ENCODE data around the gene TBX2.

The TBX2 gene

GRCh38 chr17:61450641-61451537 lies 51.2 kb downstream of the TBX2 start:
- Histone ChIP-seq H3K9me2 (replicated peaks; ENCODE audit: low read depth, low read length) (no peaks in the 10 kb centered on the region), H3F3A (ENCODE audit: low read depth) (no peaks in the 10 kb centered on the region), H3K4me1 (ENCODE audit: insufficient read depth, low read length, poor library complexity, severe bottlenecking) (no peaks in the 10 kb centered on the region), H2AFZ (ENCODE audit: low read length) (no peak overlapping the region), H3K79me2 (ENCODE audit: insufficient read depth, low read length) (no peaks in the 10 kb centered on the region), H3K9me3 (ENCODE audit: insufficient read depth, low read depth, low read length) (no peaks in the 10 kb centered on the region), H3K27me3 (ENCODE audit: insufficient read depth, low read length, poor library complexity, severe bottlenecking) (no peaks in the 10 kb centered on the region), H4K20me1 (ENCODE audit: insufficient read depth, low read length, poor library complexity, severe bottlenecking) (no peaks in the 10 kb centered on the region), H3K9ac (ENCODE audit: low read depth, low read length, poor library complexity, severe bottlenecking) (no peak overlapping the region), H3K4me3 (ENCODE audit: low read length, poor library complexity, severe bottlenecking) (no peak overlapping the region), H3K36me3 (ENCODE audit: insufficient read depth, low read length) (no peaks in the 10 kb centered on the region), H3K4me2 (ENCODE audit: low read depth, low read length, poor library complexity, severe bottlenecking) (no peak overlapping the region)
- TF ChIP-seq EZH2phosphoT487 (IDR thresholded peaks at IDR 0.05; ENCODE audit: borderline replicate concordance): no peak
- TF ChIP-seq CTCF (conservative IDR thresholded peaks at IDR 0.05; ENCODE audit: low read length): no peak

GRCh38 chr17:61451538-61452300 lies 52.1 kb downstream of the TBX2 start:
- H3F3A ChIP-seq (ENCODE audit: low read depth): no peaks in the 10 kb centered on the region
- H3K4me1 ChIP-seq (ENCODE audit: insufficient read depth, low read length, poor library complexity, severe bottlenecking): no peaks in the 10 kb centered on the region
- no peak overlapping the region for H2AFZ ChIP-seq (ENCODE audit: low read length)
- H3K4me3 ChIP-seq (ENCODE audit: low read length, poor library complexity, severe bottlenecking): no peak overlapping the region
- no peak overlapping the region for H3K9ac ChIP-seq (ENCODE audit: low read depth, low read length, poor library complexity, severe bottlenecking)
- H3K36me3 ChIP-seq (ENCODE audit: insufficient read depth, low read length): no peaks in the 10 kb centered on the region
- H3K4me2 ChIP-seq (ENCODE audit: low read depth, low read length, poor library complexity, severe bottlenecking): no peak overlapping the region
- H3K9me3 ChIP-seq (ENCODE audit: insufficient read depth, low read depth, low read length): no peaks in the 10 kb centered on the region
- no peaks in the 10 kb centered on the region for H3K9me2 ChIP-seq (replicated peaks; ENCODE audit: low read depth, low read length)
- no peaks in the 10 kb centered on the region for H3K79me2 ChIP-seq (ENCODE audit: insufficient read depth, low read length)
- H4K20me1 ChIP-seq (ENCODE audit: insufficient read depth, low read length, poor library complexity, severe bottlenecking): no peaks in the 10 kb centered on the region
- TF ChIP-seq CTCF (conservative IDR thresholded peaks at IDR 0.05; ENCODE audit: low read length): no peak
- TF ChIP-seq EZH2phosphoT487 (IDR thresholded peaks at IDR 0.05; ENCODE audit: borderline replicate concordance): no peak
- no peaks in the 10 kb centered on the region for H3K27me3 ChIP-seq (ENCODE audit: insufficient read depth, low read length, poor library complexity, severe bottlenecking)

GRCh38 chr17:61452301-61453290 lies 53.0 kb downstream of the TBX2 start, which contains the start of gene TBX4:
TSS of gene TBX4 (plus strand) at chr17:61452422. CDS start at chr17:61456491, 4,069 bp downstream.
- H3K9ac ChIP-seq (ENCODE audit: low read depth, low read length, poor library complexity, severe bottlenecking): no peak within 1 kb of the TSS
- no peak within 1 kb of the TSS for H3K4me3 ChIP-seq (ENCODE audit: low read length, poor library complexity, severe bottlenecking)
- H3K9me3 ChIP-seq (ENCODE audit: insufficient read depth, low read depth, low read length): no peaks in the 10 kb centered on the region
- H3K79me2 ChIP-seq (ENCODE audit: insufficient read depth, low read length): no peaks in the 10 kb centered on the region
- H3K27me3 ChIP-seq (ENCODE audit: insufficient read depth, low read length, poor library complexity, severe bottlenecking): no peaks in the 10 kb centered on the region
- TF ChIP-seq EZH2phosphoT487 (IDR thresholded peaks at IDR 0.05; ENCODE audit: borderline replicate concordance) (no peak), CTCF (conservative IDR thresholded peaks at IDR 0.05; ENCODE audit: low read length) (no peak)
- no peaks in the 10 kb centered on the region for H3K4me1 ChIP-seq (ENCODE audit: insufficient read depth, low read length, poor library complexity, severe bottlenecking)
- H3F3A ChIP-seq (ENCODE audit: low read depth): no peaks in the 10 kb centered on the region
- H4K20me1 ChIP-seq (ENCODE audit: insufficient read depth, low read length, poor library complexity, severe bottlenecking): no peaks in the 10 kb centered on the region
- H3K4me2 ChIP-seq (ENCODE audit: low read depth, low read length, poor library complexity, severe bottlenecking): no peak within 1 kb of the TSS
- H3K9me2 ChIP-seq (replicated peaks; ENCODE audit: low read depth, low read length): no peaks in the 10 kb centered on the region
- no peak within 1 kb of the TSS for H2AFZ ChIP-seq (ENCODE audit: low read length)
- H3K36me3 ChIP-seq (ENCODE audit: insufficient read depth, low read length): no peaks in the 10 kb centered on the region
